Heart left ventricle (tissue), 16 donors: ENCODE data around the gene RUFY1. TPM values are rescaled to one million over a fixed set of nuclear protein-coding genes. Genes with fewer than 3 reads are reported as not detected.
"Not testable (repeated sequence)": the region's sequence is repeated elsewhere in the genome, so short reads cannot be mapped to it uniquely, and the experiment has no call there.

Source experiments
- ATAC-seq, 4 donors: fragments of 200-7000 bp; cut with Tn5 transposase; one replicate each; pipeline ENCODE4 v1.9.1; 2020 to 2022; ENCODE audit warnings: moderate library complexity in 4 of 4, mild to moderate bottlenecking in 3 of 4, moderate number of reproducible peaks in 1 of 4
- DNase-seq, 5 donors: peaks; one replicate each; pipeline ENCODE4 v3.0.0-alpha.2; 2020
- H3K27ac ChIP-seq, 12 donors: fragments of 200-600 bp; sonication (generic) in 4 of 12; one replicate each; pipeline versions ENCODE4 v1.5.0 to v1.8.0; 2016 to 2022; ENCODE audit warnings: mild to moderate bottlenecking in 2 of 12
- H3K27me3 ChIP-seq, 9 donors: fragments of 200-600 bp; sonication (generic) in 2 of 9; one replicate each; pipeline versions ENCODE4 v1.5.1 to v1.8.0; 2016 to 2022; ENCODE audit warnings: mild to moderate bottlenecking in 3 of 9
- H3K36me3 ChIP-seq, 9 donors: fragments of 200-600 bp; sonication (generic) in 2 of 9; one replicate each; pipeline versions ENCODE4 v1.5.0 to v1.8.0; 2018 to 2022; ENCODE audit warnings: mild to moderate bottlenecking in 2 of 9
- H3K4me1 ChIP-seq, 12 donors: fragments of 200-600 bp; sonication (generic) in 4 of 12; one replicate each; pipeline versions ENCODE4 v1.5.0 to v1.8.0; 2016 to 2022; ENCODE audit warnings: mild to moderate bottlenecking in 3 of 12
- H3K4me3 ChIP-seq, 12 donors: fragments of 200-600 bp; sonication (generic) in 4 of 12; one replicate each; pipeline versions ENCODE4 v1.5.0 to v1.8.0; 2017 to 2022; ENCODE audit warnings: mild to moderate bottlenecking in 9 of 12, moderate library complexity in 4 of 12
- H3K9me3 ChIP-seq, 12 donors: fragments of 200-600 bp; sonication (generic) in 4 of 12; one replicate each; pipeline versions ENCODE4 v1.5.0 to v1.8.0; 2016 to 2022; ENCODE audit warnings: mild to moderate bottlenecking in 1 of 12
- CTCF ChIP-seq, 12 donors: fragments of 200-600 bp; sonication (generic) in 4 of 12; IDR thresholded peaks; one replicate each; pipeline versions ENCODE4 v1.5.0 to v1.8.0; 2018 to 2022; ENCODE audit warnings: antibody characterized with exemption in 12 of 12, mild to moderate bottlenecking in 5 of 12
- POLR2A ChIP-seq, 2 donors: fragments of 450-650 bp; IDR thresholded peaks; one replicate each; pipeline ENCODE4 v1.6.1; 2017; ENCODE audit warnings: antibody characterized with exemption in 2 of 2, mild to moderate bottlenecking in 2 of 2, moderate library complexity in 2 of 2
- WGBS, 4 donors: extraction: QIAGEN DNeasy Blood & Tissue Kit in 2 of 4; methylation state at CpG; one replicate each; pipeline versions ENCODE4 v1.1.5 to v1.1.7; 2013 to 2018; 5-methylcytosine and 5-hydroxymethylcytosine counted together
- intact Hi-C, 10 donors: fragments of 100-400 bp; cut with DNase I; formaldehyde crosslinking; loops; one replicate each; pipeline versions ENCODE4 v1.11.1 to v1.14.2; 2022
- polyA plus RNA-seq, 2 donors: library from polyadenylated mRNA; stranded (reverse); fragments of 200-250 nt; gene quantifications; one replicate each; pipeline ENCODE4 v1.2.3, GENCODE V29; 2013
- total RNA-seq, 9 donors: library from RNA; depleted of rRNA in 2 of 9; stranded (reverse); fragments of >200 nt in 2 of 9; fragmentation: NEBNext Ultra II Directional in 3 of 9; extraction: Animal tissue kit (Norgen Biotek cat#: 25700) in 3 of 9; gene quantifications; one replicate each; pipeline versions ENCODE4 v1.1.0 to v1.2.4, GENCODE V29; 2016 to 2023
- donor health status: ischemic (EF 13 %, LVEDD 7.1; RV severe dilation, severe dysfunction).
- donor health status: healthy with polysubstance abuse.
- donor health status: DM: no; HTN: yes; CAD: no.
- donor health status: DM: no; HTN: no; CAD: no.
- donor health status: ischemic (EF 25% LVEDD 6.9; RV normal size, moderate dysfunction).
- donor health status: ischemic (EF 25% LVEDD 5.7; RV mildly dilated, moderate dysfunction).
- donor health status: healthy.
- donor health status: DM: yes; HTN: yes; CAD: no.
- donor health status: ischemic (EF 35%, LVEDD 5.7; RV mildly dilated, moderate dysfunction).
- donor health status: nonischemic (EF 11% LVEDD 7.7; RV severe dilation, severe dysfunction).
- donor health status: DM: yes; HTN: yes; CAD: no.
- donor health status: PGD.
- donor health status: ischemic (EF 29% LVEDD 5.4; RV normal size, mild dysfunction).
- donor health status: nonischemic (EF 23%, LVEDD 6.1; RV moderate dilation, normal function).

RUFY1 gene
- total and polyA plus RNA-seq, 11 donors, result 14.3 to 30.9 (median 24.2) TPM

GRCh38 chr5:179519416-179520070 is 30.8 kb upstream of the RUFY1 start:
- not testable (repeated sequence) for DNase-seq, H3K27ac ChIP-seq, H3K4me3 ChIP-seq, H3K9me3 ChIP-seq, H3K27me3 ChIP-seq, ATAC-seq, H3K36me3 ChIP-seq, H3K4me1 ChIP-seq
- intact Hi-C loops, result loop anchor here in 2 of 10 donors (10.0 kb wide), 1 partner anchor 1565 kb away; no protein-coding TSS in a partner anchor
- peak in 2 of 12 donors; percentile 6 to 9 for TF ChIP-seq CTCF (IDR thresholded peaks at IDR 0.05)
- WGBS, 4 donors, result 55 to 73% (median 58%) methylated on average over 14 of the region's 15 CpGs

GRCh38 chr5:179522107-179522506 is 28.2 kb upstream of the RUFY1 start:
- H3K36me3 ChIP-seq, intact Hi-C loops, ATAC-seq, H3K9me3 ChIP-seq, H3K27ac ChIP-seq, H3K4me1 ChIP-seq, H3K4me3 ChIP-seq, DNase-seq, H3K27me3 ChIP-seq: not testable (repeated sequence)
- WGBS, 4 donors, result 69 to 74% (median 74%) methylated on average over 4 to 5 of the region's 5 CpGs

GRCh38 chr5:179526978-179527377 is 23.4 kb upstream of the RUFY1 start:
- Histone ChIP-seq H3K4me1 (peaks cover 0 to 12% (median 0%) of the 10 kb centered on the region in 12 donors), H3K4me3 (no peak overlapping the region), H3K27ac (no peak overlapping the region), H3K36me3 (no peaks in the 10 kb centered on the region), H3K9me3 (no peaks in the 10 kb centered on the region), H3K27me3 (peaks cover 0 to 7% (median 0%) of the 10 kb centered on the region in 9 donors)
- DNase-seq (no peak), ATAC-seq (no peak)
- TF ChIP-seq CTCF (IDR thresholded peaks at IDR 0.05) (no peak), POLR2A (IDR thresholded peaks at IDR 0.05) (no peak)
- intact Hi-C loops, result no loop called here
- 19 to 51% (median 42%) methylated on average over 1 of the region's 1 CpG for WGBS, 4 donors

- H3K4me3 ChIP-seq, result peak overlapping the region; percentile 12 to 68 (median 56)
- TF ChIP-seq CTCF (IDR thresholded peaks at IDR 0.05) (peak in 7 of 12 donors; percentile 7 to 45 (median 31)), POLR2A (IDR thresholded peaks at IDR 0.05) (no peak)
- no peaks in the 10 kb centered on the region for H3K36me3 ChIP-seq
- peaks cover 0 to 7% (median 0%) of the 10 kb centered on the region in 9 donors for H3K27me3 ChIP-seq
- H3K9me3 ChIP-seq, result no peaks in the 10 kb centered on the region
- ATAC-seq, result peak; percentile 42 to 99 (median 97)
- H3K4me1 ChIP-seq, result peaks cover 0 to 12% (median 0%) of the 10 kb centered on the region in 12 donors
- peak; percentile 79 to 87 (median 83) for DNase-seq
- intact Hi-C loops, result no loop called here
- 18 to 28% (median 24%) methylated on average over 48 to 65 of the region's 65 CpGs for WGBS, 4 donors
- H3K27ac ChIP-seq, result peak overlapping the region in 11 of 12 donors; percentile 28 to 70 (median 53)
These were observed 20.0 kb upstream of the RUFY1 start for GRCh38 chr5:179530069-179530998.
